Measurements from ENCODE around the gene NTM.

The NTM gene

GRCh38 chr11:131644204-131644795 is 273.9 kb downstream of the NTM start:
- no peaks in the 10 kb centered on the region for H3K79me2 ChIP-seq (ENCODE audit: insufficient read depth, low read length)
- no peaks in the 10 kb centered on the region for H3K27me3 ChIP-seq (ENCODE audit: insufficient read depth, low read length)
- no peaks in the 10 kb centered on the region for H3K4me1 ChIP-seq (ENCODE audit: insufficient read depth, low read length, severe bottlenecking)
- H2AFZ ChIP-seq (ENCODE audit: low read length): no peak overlapping the region
- no peak overlapping the region for H3K27ac ChIP-seq (ENCODE audit: low read depth, low read length, poor library complexity, severe bottlenecking)
- no peaks in the 10 kb centered on the region for H3K9me2 ChIP-seq (ENCODE audit: low read depth, low read length)
- no peaks in the 10 kb centered on the region for H3K36me3 ChIP-seq (ENCODE audit: insufficient read depth, low read length)
- H3K9me3 ChIP-seq (ENCODE audit: low read length): no peaks in the 10 kb centered on the region
- TF ChIP-seq EZH2 (IDR thresholded peaks at IDR 0.05; ENCODE audit: borderline replicate concordance, low read length): no peak
- TF ChIP-seq CTCF (IDR thresholded peaks at IDR 0.05; ENCODE audit: low read length): no peak
- H3K4me2 ChIP-seq (ENCODE audit: low read length): no peak overlapping the region
- H4K20me1 ChIP-seq (ENCODE audit: insufficient read depth, low read length): no peaks in the 10 kb centered on the region
- no peak overlapping the region for H3K9ac ChIP-seq (ENCODE audit: low read length)
- H3F3A ChIP-seq (ENCODE audit: insufficient read depth, low read length): no peaks in the 10 kb centered on the region
- no peak overlapping the region for H3K4me3 ChIP-seq (ENCODE audit: low read depth, low read length, poor library complexity, severe bottlenecking)

- H3K27ac ChIP-seq (ENCODE audit: low read depth, low read length, poor library complexity, severe bottlenecking): no peak overlapping the region
- no peaks in the 10 kb centered on the region for H3K9me3 ChIP-seq (ENCODE audit: low read length)
- H2AFZ ChIP-seq (ENCODE audit: low read length): no peak overlapping the region
- H3K4me2 ChIP-seq (ENCODE audit: low read length): no peak overlapping the region
- TF ChIP-seq CTCF (IDR thresholded peaks at IDR 0.05; ENCODE audit: low read length) (no peak), EZH2 (IDR thresholded peaks at IDR 0.05; ENCODE audit: borderline replicate concordance, low read length) (no peak)
- H3K9me2 ChIP-seq (ENCODE audit: low read depth, low read length): no peaks in the 10 kb centered on the region
- H3F3A ChIP-seq (ENCODE audit: insufficient read depth, low read length): no peaks in the 10 kb centered on the region
- no peaks in the 10 kb centered on the region for H3K4me1 ChIP-seq (ENCODE audit: insufficient read depth, low read length, severe bottlenecking)
- H3K4me3 ChIP-seq (ENCODE audit: low read depth, low read length, poor library complexity, severe bottlenecking): no peak overlapping the region
- H3K9ac ChIP-seq (ENCODE audit: low read length): no peak overlapping the region
- H3K79me2 ChIP-seq (ENCODE audit: insufficient read depth, low read length): no peaks in the 10 kb centered on the region
- no peaks in the 10 kb centered on the region for H3K27me3 ChIP-seq (ENCODE audit: insufficient read depth, low read length)
- no peaks in the 10 kb centered on the region for H3K36me3 ChIP-seq (ENCODE audit: insufficient read depth, low read length)
- H4K20me1 ChIP-seq (ENCODE audit: insufficient read depth, low read length): no peaks in the 10 kb centered on the region
These were observed 274.8 kb downstream of the NTM start for GRCh38 chr11:131645237-131645636.

- no peaks in the 10 kb centered on the region for H3K27me3 ChIP-seq (ENCODE audit: insufficient read depth, low read length)
- H2AFZ ChIP-seq (ENCODE audit: low read length): no peak overlapping the region
- H3K9ac ChIP-seq (ENCODE audit: low read length): no peak overlapping the region
- no peaks in the 10 kb centered on the region for H3K9me2 ChIP-seq (ENCODE audit: low read depth, low read length)
- no peaks in the 10 kb centered on the region for H3K36me3 ChIP-seq (ENCODE audit: insufficient read depth, low read length)
- H3K79me2 ChIP-seq (ENCODE audit: insufficient read depth, low read length): no peaks in the 10 kb centered on the region
- TF ChIP-seq CTCF (IDR thresholded peaks at IDR 0.05; ENCODE audit: low read length): no peak
- TF ChIP-seq EZH2 (IDR thresholded peaks at IDR 0.05; ENCODE audit: borderline replicate concordance, low read length): no peak
- no peaks in the 10 kb centered on the region for H3K9me3 ChIP-seq (ENCODE audit: low read length)
- no peak overlapping the region for H3K4me3 ChIP-seq (ENCODE audit: low read depth, low read length, poor library complexity, severe bottlenecking)
- H3F3A ChIP-seq (ENCODE audit: insufficient read depth, low read length): no peaks in the 10 kb centered on the region
- no peaks in the 10 kb centered on the region for H4K20me1 ChIP-seq (ENCODE audit: insufficient read depth, low read length)
- H3K4me2 ChIP-seq (ENCODE audit: low read length): no peak overlapping the region
- H3K4me1 ChIP-seq (ENCODE audit: insufficient read depth, low read length, severe bottlenecking): no peaks in the 10 kb centered on the region
- H3K27ac ChIP-seq (ENCODE audit: low read depth, low read length, poor library complexity, severe bottlenecking): no peak overlapping the region
These were observed 279.4 kb downstream of the NTM start for GRCh38 chr11:131649856-131650255.

Measured in OCI-LY1 (cell line).